ENCODE data around the gene PDPR.
"Not testable (repeated sequence)": the region's sequence is repeated elsewhere in the genome, so short reads cannot be mapped to it uniquely, and the experiment has no call there.

The PDPR gene

DNA sequence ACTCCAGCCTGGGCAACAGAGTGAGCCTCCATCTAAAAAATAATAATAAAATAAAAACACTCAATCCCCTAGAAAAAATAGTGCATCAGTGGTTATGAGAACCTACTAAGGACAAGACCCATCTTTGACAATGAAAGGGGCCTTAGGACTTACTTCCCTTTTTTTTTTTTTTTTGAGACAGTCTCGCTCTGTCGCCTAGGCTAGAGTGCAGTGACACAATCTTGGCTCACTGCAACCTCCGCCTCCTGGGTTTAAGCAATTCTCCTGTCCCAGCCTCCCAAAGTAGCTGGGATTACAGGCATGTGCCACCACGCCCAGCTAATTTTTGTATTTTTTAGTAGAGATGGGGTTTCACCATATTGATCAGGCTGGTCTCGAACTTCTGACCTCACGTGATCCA is 2.0 kb upstream of the PDPR start:
- CTCF ChIA-PET; H3K4me3 ChIP-seq (ENCODE audit: control insufficient read depth in 1 of 7, extremely low read depth in 1 of 7, insufficient read depth in 4 of 7, low read depth in 2 of 7, low read length in 6 of 7); POLR2A ChIA-PET; H3K36me3 ChIP-seq (ENCODE audit: control insufficient read depth in 4 of 4, insufficient read depth in 4 of 4, low read length in 3 of 4); H3K4me1 ChIP-seq (ENCODE audit: control extremely low read depth in 1 of 4, control insufficient read depth in 4 of 4, insufficient read depth in 4 of 4, low read length in 3 of 4); H3K9me3 ChIP-seq (ENCODE audit: control extremely low read depth in 1 of 5, control insufficient read depth in 4 of 5, insufficient read depth in 2 of 5, low read depth in 1 of 5, low read length in 4 of 5); H3K27me3 ChIP-seq (replicated peaks in 2 of 5; ENCODE audit: control insufficient read depth in 4 of 5, insufficient read depth in 5 of 5, low read length in 4 of 5); H3K27ac ChIP-seq (ENCODE audit: insufficient read depth in 1 of 2, low read depth in 1 of 2, low read length in 2 of 2, poor library complexity in 1 of 2, severe bottlenecking in 2 of 2): not testable (repeated sequence)
- DNase-seq = peak in 2 of 3 donors; percentile 8 to 12
- no CpG with 5 or more reads among the region's 6 CpGs for WGBS (ENCODE audit: insufficient coverage)

- Histone ChIP-seq H3K4me3 (ENCODE audit: control insufficient read depth in 1 of 7, extremely low read depth in 1 of 7, insufficient read depth in 4 of 7, low read depth in 2 of 7, low read length in 6 of 7) (peak overlapping the region in 4 of 7 experiments; percentile 35 to 82 (median 50)), H3K27ac (ENCODE audit: insufficient read depth in 1 of 2, low read depth in 1 of 2, low read length in 2 of 2, poor library complexity in 1 of 2, severe bottlenecking in 2 of 2) (peak overlapping the region; percentile 40 to 71)
- POLR2A ChIA-PET; CTCF ChIA-PET; H3K4me1 ChIP-seq (ENCODE audit: control extremely low read depth in 1 of 4, control insufficient read depth in 4 of 4, insufficient read depth in 4 of 4, low read length in 3 of 4); DNase-seq; H3K36me3 ChIP-seq (ENCODE audit: control insufficient read depth in 4 of 4, insufficient read depth in 4 of 4, low read length in 3 of 4); H3K9me3 ChIP-seq (ENCODE audit: control extremely low read depth in 1 of 5, control insufficient read depth in 4 of 5, insufficient read depth in 2 of 5, low read depth in 1 of 5, low read length in 4 of 5); H3K27me3 ChIP-seq (replicated peaks in 2 of 5; ENCODE audit: control insufficient read depth in 4 of 5, insufficient read depth in 5 of 5, low read length in 4 of 5): not testable (repeated sequence)
- WGBS (ENCODE audit: insufficient coverage) = no CpG with 5 or more reads among the region's 15 CpGs
These were observed 542 bp upstream of the PDPR start for GRCh38 chr16:70113599-70113981.

- H3K4me1 ChIP-seq (ENCODE audit: control extremely low read depth in 1 of 4, control insufficient read depth in 4 of 4, insufficient read depth in 4 of 4, low read length in 3 of 4); CTCF ChIA-PET; DNase-seq; H3K27me3 ChIP-seq (replicated peaks in 2 of 5; ENCODE audit: control insufficient read depth in 4 of 5, insufficient read depth in 5 of 5, low read length in 4 of 5); H3K9me3 ChIP-seq (ENCODE audit: control extremely low read depth in 1 of 5, control insufficient read depth in 4 of 5, insufficient read depth in 2 of 5, low read depth in 1 of 5, low read length in 4 of 5); POLR2A ChIA-PET; H3K27ac ChIP-seq (ENCODE audit: insufficient read depth in 1 of 2, low read depth in 1 of 2, low read length in 2 of 2, poor library complexity in 1 of 2, severe bottlenecking in 2 of 2); H3K4me3 ChIP-seq (ENCODE audit: control insufficient read depth in 1 of 7, extremely low read depth in 1 of 7, insufficient read depth in 4 of 7, low read depth in 2 of 7, low read length in 6 of 7): not testable (repeated sequence)
- no CpG with 5 or more reads among the region's 6 CpGs for WGBS (ENCODE audit: insufficient coverage)
- peaks cover 0 to 21% (median 2%) of the 10 kb centered on the region in 4 experiments for H3K36me3 ChIP-seq (ENCODE audit: control insufficient read depth in 4 of 4, insufficient read depth in 4 of 4, low read length in 3 of 4)
These were observed 4.2 kb downstream of the PDPR start for GRCh38 chr16:70118354-70118753.

DNA sequence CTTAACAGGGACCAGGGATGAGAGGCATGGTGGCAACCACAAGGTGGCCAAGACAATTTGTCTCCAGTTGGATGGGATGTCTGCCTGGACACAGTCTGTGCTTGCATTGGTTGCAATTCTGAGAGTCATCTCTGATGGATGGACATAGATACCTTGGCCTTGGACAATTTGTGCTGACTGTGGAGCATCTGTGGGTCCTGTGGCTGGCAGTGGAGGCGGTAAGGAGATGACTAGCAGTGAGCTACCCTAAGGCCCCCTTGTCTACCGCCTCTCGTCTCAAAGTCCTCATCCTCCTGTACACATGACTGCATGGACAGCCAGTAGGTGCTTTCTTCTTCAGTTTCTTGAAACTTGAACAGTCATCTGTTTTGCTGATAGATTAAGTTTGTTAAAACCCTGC is 4.6 kb downstream of the PDPR start:
- H3K27me3 ChIP-seq (replicated peaks in 2 of 5; ENCODE audit: control insufficient read depth in 4 of 5, insufficient read depth in 5 of 5, low read length in 4 of 5); POLR2A ChIA-PET; H3K4me1 ChIP-seq (ENCODE audit: control extremely low read depth in 1 of 4, control insufficient read depth in 4 of 4, insufficient read depth in 4 of 4, low read length in 3 of 4); H3K27ac ChIP-seq (ENCODE audit: insufficient read depth in 1 of 2, low read depth in 1 of 2, low read length in 2 of 2, poor library complexity in 1 of 2, severe bottlenecking in 2 of 2); CTCF ChIA-PET; DNase-seq; H3K4me3 ChIP-seq (ENCODE audit: control insufficient read depth in 1 of 7, extremely low read depth in 1 of 7, insufficient read depth in 4 of 7, low read depth in 2 of 7, low read length in 6 of 7); H3K9me3 ChIP-seq (ENCODE audit: control extremely low read depth in 1 of 5, control insufficient read depth in 4 of 5, insufficient read depth in 2 of 5, low read depth in 1 of 5, low read length in 4 of 5): not testable (repeated sequence)
- peaks cover 0 to 24% (median 3%) of the 10 kb centered on the region in 4 experiments for H3K36me3 ChIP-seq (ENCODE audit: control insufficient read depth in 4 of 4, insufficient read depth in 4 of 4, low read length in 3 of 4)
- no CpG with 5 or more reads among the region's 3 CpGs for WGBS (ENCODE audit: insufficient coverage)

DNA sequence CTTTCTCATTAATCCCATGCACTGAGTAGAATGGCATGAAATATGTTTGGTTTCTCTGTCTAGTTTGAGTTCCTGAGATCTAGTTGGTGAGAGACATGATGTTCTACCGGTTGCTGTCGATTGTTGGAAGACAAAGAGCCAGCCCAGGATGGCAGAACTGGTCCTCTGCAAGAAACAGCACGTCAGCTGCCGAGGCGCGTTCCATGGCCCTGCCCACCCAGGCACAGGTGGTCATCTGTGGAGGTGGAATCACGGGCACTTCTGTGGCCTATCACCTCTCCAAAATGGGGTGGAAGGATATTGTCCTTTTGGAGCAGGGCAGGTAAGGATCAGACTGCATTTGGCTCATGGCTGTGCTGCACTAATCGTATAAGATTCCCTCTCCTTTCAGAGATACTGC is 6.3 kb downstream of the PDPR start:
- H3K9me3 ChIP-seq (ENCODE audit: control extremely low read depth in 1 of 5, control insufficient read depth in 4 of 5, insufficient read depth in 2 of 5, low read depth in 1 of 5, low read length in 4 of 5); DNase-seq; H3K27ac ChIP-seq (ENCODE audit: insufficient read depth in 1 of 2, low read depth in 1 of 2, low read length in 2 of 2, poor library complexity in 1 of 2, severe bottlenecking in 2 of 2); CTCF ChIA-PET; H3K4me3 ChIP-seq (ENCODE audit: control insufficient read depth in 1 of 7, extremely low read depth in 1 of 7, insufficient read depth in 4 of 7, low read depth in 2 of 7, low read length in 6 of 7); H3K27me3 ChIP-seq (replicated peaks in 2 of 5; ENCODE audit: control insufficient read depth in 4 of 5, insufficient read depth in 5 of 5, low read length in 4 of 5); H3K4me1 ChIP-seq (ENCODE audit: control extremely low read depth in 1 of 4, control insufficient read depth in 4 of 4, insufficient read depth in 4 of 4, low read length in 3 of 4); POLR2A ChIA-PET: not testable (repeated sequence)
- peaks cover 0 to 28% (median 3%) of the 10 kb centered on the region in 4 experiments for H3K36me3 ChIP-seq (ENCODE audit: control insufficient read depth in 4 of 4, insufficient read depth in 4 of 4, low read length in 3 of 4)
- 100% methylated on average over 3 of the region's 8 CpGs for WGBS (ENCODE audit: insufficient coverage)

DNA sequence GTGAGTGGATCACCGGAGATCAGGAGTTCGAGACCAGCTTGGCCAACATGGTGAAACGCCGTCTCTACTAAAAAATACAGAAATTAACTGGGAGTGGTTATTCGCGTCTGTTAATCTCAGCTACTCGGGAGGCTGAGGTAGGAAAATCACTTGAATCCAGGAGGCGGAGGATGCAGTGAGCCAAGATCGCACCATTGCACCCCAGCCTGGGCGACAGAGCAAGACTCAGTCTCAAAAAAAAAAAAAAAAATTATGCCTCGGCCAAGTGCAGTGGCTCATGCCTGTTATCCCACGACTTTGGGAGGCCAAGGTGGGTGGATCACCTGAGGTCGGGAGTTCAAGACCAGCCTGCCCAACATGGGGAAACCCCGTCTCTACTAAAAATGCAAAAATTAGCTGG is 9.7 kb downstream of the PDPR start:
- WGBS (ENCODE audit: insufficient coverage) = 93% methylated on average over 12 of the region's 14 CpGs
- H3K4me3 ChIP-seq (ENCODE audit: control insufficient read depth in 1 of 7, extremely low read depth in 1 of 7, insufficient read depth in 4 of 7, low read depth in 2 of 7, low read length in 6 of 7); CTCF ChIA-PET; DNase-seq; H3K9me3 ChIP-seq (ENCODE audit: control extremely low read depth in 1 of 5, control insufficient read depth in 4 of 5, insufficient read depth in 2 of 5, low read depth in 1 of 5, low read length in 4 of 5); H3K4me1 ChIP-seq (ENCODE audit: control extremely low read depth in 1 of 4, control insufficient read depth in 4 of 4, insufficient read depth in 4 of 4, low read length in 3 of 4); H3K27ac ChIP-seq (ENCODE audit: insufficient read depth in 1 of 2, low read depth in 1 of 2, low read length in 2 of 2, poor library complexity in 1 of 2, severe bottlenecking in 2 of 2); POLR2A ChIA-PET; H3K27me3 ChIP-seq (replicated peaks in 2 of 5; ENCODE audit: control insufficient read depth in 4 of 5, insufficient read depth in 5 of 5, low read length in 4 of 5): not testable (repeated sequence)
- H3K36me3 ChIP-seq (ENCODE audit: control insufficient read depth in 4 of 4, insufficient read depth in 4 of 4, low read length in 3 of 4) = peaks cover 0 to 54% (median 10%) of the 10 kb centered on the region in 4 experiments

- DNase-seq; H3K27me3 ChIP-seq (replicated peaks in 2 of 5; ENCODE audit: control insufficient read depth in 4 of 5, insufficient read depth in 5 of 5, low read length in 4 of 5); H3K4me3 ChIP-seq (ENCODE audit: control insufficient read depth in 1 of 7, extremely low read depth in 1 of 7, insufficient read depth in 4 of 7, low read depth in 2 of 7, low read length in 6 of 7); CTCF ChIA-PET; H3K27ac ChIP-seq (ENCODE audit: insufficient read depth in 1 of 2, low read depth in 1 of 2, low read length in 2 of 2, poor library complexity in 1 of 2, severe bottlenecking in 2 of 2); H3K9me3 ChIP-seq (ENCODE audit: control extremely low read depth in 1 of 5, control insufficient read depth in 4 of 5, insufficient read depth in 2 of 5, low read depth in 1 of 5, low read length in 4 of 5); H3K4me1 ChIP-seq (ENCODE audit: control extremely low read depth in 1 of 4, control insufficient read depth in 4 of 4, insufficient read depth in 4 of 4, low read length in 3 of 4): not testable (repeated sequence)
- POLR2A ChIA-PET = interaction anchor here (0.6 kb wide), 1 partner anchor 789 kb away, joined by 5 read pairs; no protein-coding TSS in a partner anchor
- WGBS (ENCODE audit: insufficient coverage) = 94% methylated on average over 9 of the region's 11 CpGs
- H3K36me3 ChIP-seq (ENCODE audit: control insufficient read depth in 4 of 4, insufficient read depth in 4 of 4, low read length in 3 of 4) = peaks cover 0 to 68% (median 17%) of the 10 kb centered on the region in 4 experiments
These were observed 12.1 kb downstream of the PDPR start for GRCh38 chr16:70126226-70126625.
